ENCODE data around the gene GNG7.
"Not testable (repeated sequence)": the region's sequence is repeated elsewhere in the genome, so short reads cannot be mapped to it uniquely, and the experiment has no call there.

GNG7 gene

GRCh38 chr19:2623798-2624197 lies 78.7 kb downstream of the GNG7 start:
- Histone ChIP-seq H3K27ac (ENCODE audit: low read depth, low read length) (no peak overlapping the region), H4K8ac (ENCODE audit: low read depth, low read length) (no peak overlapping the region), H3K79me1 (ENCODE audit: low read length) (no peaks in the 10 kb centered on the region), H3K9me3 (ENCODE audit: insufficient read depth, low read depth, low read length) (no peaks in the 10 kb centered on the region), H2AFZ (ENCODE audit: insufficient read depth, low read length, poor library complexity) (no peak overlapping the region), H3K23ac (ENCODE audit: low read length) (no peak overlapping the region), H2BK5ac (ENCODE audit: low read depth, low read length, poor library complexity) (no peak overlapping the region), H3K9ac (ENCODE audit: low read length) (no peak overlapping the region), H2BK12ac (ENCODE audit: low read length) (no peak overlapping the region), H4K12ac (ENCODE audit: low read depth, low read length) (no peak overlapping the region), H3K4me2 (ENCODE audit: low read length) (no peak overlapping the region), H3K4ac (ENCODE audit: low read depth, low read length) (no peak overlapping the region), H3K27me3 (ENCODE audit: insufficient read depth, low read length) (no peaks in the 10 kb centered on the region), H2BK120ac (ENCODE audit: insufficient read depth, low read length, poor library complexity) (no peak overlapping the region), H3K4me1 (ENCODE audit: control insufficient read depth in 1 of 2, insufficient read depth in 2 of 2, low read length in 2 of 2) (peaks cover 0 to 8% of the 10 kb centered on the region in 2 experiments), H3K36me3 (ENCODE audit: control insufficient read depth in 1 of 2, insufficient read depth in 2 of 2, low read length in 2 of 2) (no peaks in the 10 kb centered on the region), H3K4me3 (ENCODE audit: low read depth, low read length) (no peak overlapping the region), H3K79me2 (ENCODE audit: control insufficient read depth, insufficient read depth, low read length, poor library complexity) (no peaks in the 10 kb centered on the region), H2AK5ac (ENCODE audit: low read length) (no peak overlapping the region), H3K18ac (ENCODE audit: low read length) (no peak overlapping the region), H3K14ac (ENCODE audit: low read length) (no peak overlapping the region), H4K91ac (ENCODE audit: low read depth, low read length) (no peak overlapping the region)
- WGBS (ENCODE audit: extremely low coverage, insufficient coverage, insufficient read length): no CpG with 5 or more reads among the region's 12 CpGs
- DNase-seq: no peak

DNA sequence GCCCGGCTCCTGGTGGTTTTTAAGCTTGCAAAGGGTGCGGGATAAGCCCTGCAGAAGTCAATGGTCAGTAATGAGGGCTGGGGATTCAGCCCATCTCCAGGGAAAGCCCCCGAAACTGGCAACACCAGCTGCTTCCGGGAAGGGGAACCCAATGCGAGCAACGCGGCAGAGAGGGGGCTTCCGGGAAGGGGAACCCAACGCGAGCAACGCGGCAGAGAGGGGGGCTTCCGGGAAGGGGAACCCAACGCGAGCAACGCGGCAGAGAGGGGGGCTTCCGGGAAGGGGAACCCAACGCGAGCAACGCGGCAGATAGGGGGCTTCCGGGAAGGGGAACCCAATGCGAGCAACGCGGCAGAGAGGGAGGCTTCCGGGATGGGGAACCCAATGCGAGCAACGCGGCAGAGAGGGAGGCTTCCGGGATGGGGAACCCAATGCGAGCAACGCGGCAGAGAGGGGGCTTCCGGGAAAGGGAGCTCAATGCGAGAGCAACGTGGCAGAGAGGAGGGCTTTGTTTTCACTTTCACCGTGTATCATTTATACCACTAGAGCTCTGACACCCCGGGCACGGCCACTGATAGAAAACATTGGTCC lies 80.0 kb downstream of the GNG7 start:
- H2BK12ac ChIP-seq (ENCODE audit: low read length); H3K4me3 ChIP-seq (ENCODE audit: low read depth, low read length); H3K23ac ChIP-seq (ENCODE audit: low read length); H3K27ac ChIP-seq (ENCODE audit: low read depth, low read length); H2AK5ac ChIP-seq (ENCODE audit: low read length); DNase-seq; H3K79me1 ChIP-seq (ENCODE audit: low read length); H3K36me3 ChIP-seq (ENCODE audit: control insufficient read depth in 1 of 2, insufficient read depth in 2 of 2, low read length in 2 of 2); H3K79me2 ChIP-seq (ENCODE audit: control insufficient read depth, insufficient read depth, low read length, poor library complexity); H3K9me3 ChIP-seq (ENCODE audit: insufficient read depth, low read depth, low read length); H4K12ac ChIP-seq (ENCODE audit: low read depth, low read length); H2AFZ ChIP-seq (ENCODE audit: insufficient read depth, low read length, poor library complexity); H3K9ac ChIP-seq (ENCODE audit: low read length); H3K18ac ChIP-seq (ENCODE audit: low read length); H3K4me2 ChIP-seq (ENCODE audit: low read length); H3K14ac ChIP-seq (ENCODE audit: low read length); H4K8ac ChIP-seq (ENCODE audit: low read depth, low read length); H2BK120ac ChIP-seq (ENCODE audit: insufficient read depth, low read length, poor library complexity); H4K91ac ChIP-seq (ENCODE audit: low read depth, low read length); H3K27me3 ChIP-seq (ENCODE audit: insufficient read depth, low read length); H2BK5ac ChIP-seq (ENCODE audit: low read depth, low read length, poor library complexity); H3K4ac ChIP-seq (ENCODE audit: low read depth, low read length); H3K4me1 ChIP-seq (ENCODE audit: control insufficient read depth in 1 of 2, insufficient read depth in 2 of 2, low read length in 2 of 2): not testable (repeated sequence)
- WGBS (ENCODE audit: extremely low coverage, insufficient coverage, insufficient read length): no CpG with 5 or more reads among the region's 40 CpGs

- H3K9me3 ChIP-seq (ENCODE audit: insufficient read depth, low read depth, low read length): peaks cover 6% of the 10 kb centered on the region
- H2AK5ac ChIP-seq (ENCODE audit: low read length): no peak overlapping the region
- H3K18ac ChIP-seq (ENCODE audit: low read length): no peak overlapping the region
- no peak for DNase-seq
- no peak overlapping the region for H3K23ac ChIP-seq (ENCODE audit: low read length)
- H3K4me2 ChIP-seq (ENCODE audit: low read length): no peak overlapping the region
- H2AFZ ChIP-seq (ENCODE audit: insufficient read depth, low read length, poor library complexity): no peak overlapping the region
- no peak overlapping the region for H3K9ac ChIP-seq (ENCODE audit: low read length)
- no peak overlapping the region for H3K27ac ChIP-seq (ENCODE audit: low read depth, low read length)
- H2BK5ac ChIP-seq (ENCODE audit: low read depth, low read length, poor library complexity): no peak overlapping the region
- no peaks in the 10 kb centered on the region for H3K79me2 ChIP-seq (ENCODE audit: control insufficient read depth, insufficient read depth, low read length, poor library complexity)
- no peaks in the 10 kb centered on the region for H3K4me1 ChIP-seq (ENCODE audit: control insufficient read depth in 1 of 2, insufficient read depth in 2 of 2, low read length in 2 of 2)
- no CpG with 5 or more reads among the region's 6 CpGs for WGBS (ENCODE audit: extremely low coverage, insufficient coverage, insufficient read length)
- no peak overlapping the region for H4K8ac ChIP-seq (ENCODE audit: low read depth, low read length)
- H3K4me3 ChIP-seq (ENCODE audit: low read depth, low read length): no peak overlapping the region
- H3K27me3 ChIP-seq (ENCODE audit: insufficient read depth, low read length): no peaks in the 10 kb centered on the region
- no peaks in the 10 kb centered on the region for H3K36me3 ChIP-seq (ENCODE audit: control insufficient read depth in 1 of 2, insufficient read depth in 2 of 2, low read length in 2 of 2)
- no peaks in the 10 kb centered on the region for H3K79me1 ChIP-seq (ENCODE audit: low read length)
- no peak overlapping the region for H4K12ac ChIP-seq (ENCODE audit: low read depth, low read length)
- no peak overlapping the region for H2BK120ac ChIP-seq (ENCODE audit: insufficient read depth, low read length, poor library complexity)
- no peak overlapping the region for H3K14ac ChIP-seq (ENCODE audit: low read length)
- no peak overlapping the region for H3K4ac ChIP-seq (ENCODE audit: low read depth, low read length)
- H2BK12ac ChIP-seq (ENCODE audit: low read length): no peak overlapping the region
- no peak overlapping the region for H4K91ac ChIP-seq (ENCODE audit: low read depth, low read length)
Observed at GRCh38 chr19:2619076-2619475, 83.4 kb downstream of the GNG7 start.

- Histone ChIP-seq H3K4me2 (ENCODE audit: low read length) (no peak overlapping the region), H3K4me3 (ENCODE audit: low read depth, low read length) (no peak overlapping the region), H4K8ac (ENCODE audit: low read depth, low read length) (no peak overlapping the region), H3K27me3 (ENCODE audit: insufficient read depth, low read length) (no peaks in the 10 kb centered on the region), H3K23ac (ENCODE audit: low read length) (no peak overlapping the region), H2BK5ac (ENCODE audit: low read depth, low read length, poor library complexity) (no peak overlapping the region), H2AFZ (ENCODE audit: insufficient read depth, low read length, poor library complexity) (no peak overlapping the region), H3K14ac (ENCODE audit: low read length) (no peak overlapping the region), H3K4ac (ENCODE audit: low read depth, low read length) (no peak overlapping the region), H3K27ac (ENCODE audit: low read depth, low read length) (no peak overlapping the region), H2BK120ac (ENCODE audit: insufficient read depth, low read length, poor library complexity) (no peak overlapping the region), H3K36me3 (ENCODE audit: control insufficient read depth in 1 of 2, insufficient read depth in 2 of 2, low read length in 2 of 2) (no peaks in the 10 kb centered on the region), H3K18ac (ENCODE audit: low read length) (no peak overlapping the region), H4K12ac (ENCODE audit: low read depth, low read length) (no peak overlapping the region), H2AK5ac (ENCODE audit: low read length) (no peak overlapping the region), H3K9me3 (ENCODE audit: insufficient read depth, low read depth, low read length) (peaks cover 6% of the 10 kb centered on the region), H2BK12ac (ENCODE audit: low read length) (no peak overlapping the region), H3K4me1 (ENCODE audit: control insufficient read depth in 1 of 2, insufficient read depth in 2 of 2, low read length in 2 of 2) (peaks cover under 1 to 1% of the 10 kb centered on the region in 2 experiments), H4K91ac (ENCODE audit: low read depth, low read length) (no peak overlapping the region), H3K79me2 (ENCODE audit: control insufficient read depth, insufficient read depth, low read length, poor library complexity) (no peaks in the 10 kb centered on the region), H3K9ac (ENCODE audit: low read length) (no peak overlapping the region), H3K79me1 (ENCODE audit: low read length) (peaks cover under 1% of the 10 kb centered on the region)
- WGBS (ENCODE audit: extremely low coverage, insufficient coverage, insufficient read length): no CpG with 5 or more reads among the region's 10 CpGs
- peak; percentile 49 to 54 for DNase-seq
Observed at GRCh38 chr19:2618611-2619010, 83.9 kb downstream of the GNG7 start.
